Peyer's patch (tissue), 4 donors: ENCODE results near the gene PPDPF.

Source experiments
- CTCF ChIP-seq, 6 experiments: fragments of 450-650 bp in 4 of 6; fragments of 200-600 bp in 2 of 6; sonication (generic) in 1 of 6; IDR thresholded peaks; one replicate each; pipeline ENCODE4 v1.5.1; 2017 to 2019; ENCODE audit warnings: antibody characterized with exemption in 6 of 6, mild to moderate bottlenecking in 3 of 6, moderate library complexity in 1 of 6
- POLR2A ChIP-seq, 2 donors: fragments of 450-650 bp; IDR thresholded peaks; one replicate each; pipeline ENCODE4 v1.5.1; 2017; ENCODE audit warnings: antibody characterized with exemption in 2 of 2, mild to moderate bottlenecking in 2 of 2, moderate library complexity in 2 of 2

GRCh38 chr20:63536997-63537524 is 16.5 kb downstream of the PPDPF start, which contains the start of gene PTK6:
- no peak for TF ChIP-seq CTCF (IDR thresholded peaks at IDR 0.05)
- TF ChIP-seq POLR2A (IDR thresholded peaks at IDR 0.05) = peak; percentile 55 to 67
